Activated naive CD4-positive, alpha-beta T cell treated with anti-CD3 and anti-CD28 coated beads, Interleukin-2, amount 10 ng/mL, durations not matched to agents 7 days and 5 days (primary cell): ENCODE data around the gene PARD3B.
"Not testable (repeated sequence)": the region's sequence is repeated elsewhere in the genome, so short reads cannot be mapped to it uniquely, and the experiment has no call there.

ENCODE experiments used
- CTCF ChIA-PET: fragments of 350-600 bp; sonication (Branson Sonifier 250); formaldehyde crosslinking; loops from one replicate; lab custom pipeline; 2021; ENCODE audit warnings: antibody characterized with exemption; lab: Charles Lee
- DNase-seq: peaks from one replicate; pipeline ENCODE4 v3.0.0-alpha.2; 2020
- H3K27ac Mint-ChIP-seq: one replicate; pipeline ENCODE4 v1.8.0; 2021; ENCODE audit warnings: mild to moderate bottlenecking, moderate library complexity, mixed read lengths
- H3K27me3 Mint-ChIP-seq: one replicate; pipeline ENCODE4 v1.8.0; 2021; ENCODE audit warnings: mild to moderate bottlenecking, mixed read lengths
- H3K36me3 Mint-ChIP-seq: one replicate; pipeline ENCODE4 v1.8.0; 2021; ENCODE audit warnings: mixed read lengths
- H3K4me1 Mint-ChIP-seq: one replicate; pipeline ENCODE4 v1.8.0; 2021; ENCODE audit warnings: mixed read lengths
- H3K4me3 Mint-ChIP-seq: one replicate; pipeline ENCODE4 v1.8.0; 2021; ENCODE audit warnings: mild to moderate bottlenecking, moderate library complexity, mixed read lengths
- H3K9me3 Mint-ChIP-seq: one replicate; pipeline ENCODE4 v1.8.0; 2021; ENCODE audit warnings: mixed read lengths

PARD3B gene

DNA sequence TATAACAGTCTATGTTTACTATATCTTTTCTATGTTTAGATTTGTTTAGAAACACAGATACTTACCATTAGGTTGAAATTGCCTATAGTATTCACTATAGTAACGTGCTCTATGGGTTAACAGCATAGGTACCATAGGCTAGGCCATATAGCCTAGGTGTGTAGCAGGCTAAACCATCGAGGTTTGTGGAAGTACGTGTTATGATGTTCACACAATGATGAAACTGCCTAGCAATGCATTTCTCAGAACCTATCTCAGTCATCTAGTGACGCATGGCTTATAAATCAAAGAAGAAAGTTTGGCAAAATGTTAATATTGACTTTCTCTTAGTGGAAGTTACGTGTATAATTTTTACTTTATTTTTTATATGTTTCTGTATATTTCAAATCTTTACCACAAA lies 670.8 kb downstream of the PARD3B start:
- no peaks in the 10 kb centered on the region for H3K4me1 Mint-ChIP-seq
- DNase-seq, result no peak
- no peaks in the 10 kb centered on the region for H3K9me3 Mint-ChIP-seq
- H3K27ac Mint-ChIP-seq, result no peak overlapping the region
- H3K4me3 Mint-ChIP-seq, result no peak overlapping the region
- peaks cover 13% of the 10 kb centered on the region for H3K27me3 Mint-ChIP-seq
- H3K36me3 Mint-ChIP-seq, result no peaks in the 10 kb centered on the region
- CTCF ChIA-PET, result no interaction called here

DNA sequence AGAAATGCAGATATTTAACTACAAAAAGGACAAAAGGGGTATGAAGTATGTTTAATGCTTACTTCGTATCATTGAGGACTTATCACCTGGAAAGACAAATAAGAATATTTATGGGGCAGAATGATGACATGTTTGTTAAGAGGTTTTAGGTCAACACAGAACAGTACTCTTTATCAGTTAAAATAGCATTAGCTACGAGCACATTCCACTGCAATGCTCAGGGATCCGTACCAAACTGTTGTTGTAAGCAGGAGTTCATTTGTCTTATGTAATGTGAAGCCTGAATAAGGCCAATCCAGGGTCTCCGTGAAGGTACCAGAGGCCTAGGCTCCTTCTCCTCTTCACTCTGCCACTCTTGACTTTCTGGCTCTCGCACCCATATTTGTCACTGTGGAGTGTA lies 671.3 kb downstream of the PARD3B start:
- DNase-seq, result no peak
- Mint-ChIP-seq H3K27ac (no peak overlapping the region), H3K9me3 (no peaks in the 10 kb centered on the region), H3K36me3 (no peaks in the 10 kb centered on the region), H3K4me3 (no peak overlapping the region), H3K4me1 (no peaks in the 10 kb centered on the region), H3K27me3 (peaks cover 13% of the 10 kb centered on the region)
- CTCF ChIA-PET, result no interaction called here

DNA sequence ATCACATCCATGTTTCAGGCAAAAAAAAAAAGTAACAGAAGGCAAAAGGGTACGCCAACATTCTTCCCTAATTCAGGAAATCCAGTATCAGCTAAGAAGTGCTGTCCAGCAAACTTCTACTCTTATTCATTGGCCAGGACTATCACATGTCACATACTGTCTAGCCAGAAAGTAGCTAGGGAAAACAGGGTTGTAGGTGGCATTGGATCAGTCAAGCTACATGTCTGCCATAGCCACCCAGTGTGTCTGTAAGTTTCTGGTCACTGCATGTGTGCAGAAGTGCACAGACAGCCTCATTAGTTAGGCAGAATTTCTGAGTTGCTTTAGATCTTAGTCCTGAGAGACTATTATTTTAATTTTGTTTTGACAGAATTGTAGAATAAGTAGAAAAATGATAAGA lies 671.7 kb downstream of the PARD3B start:
- CTCF ChIA-PET, result interaction anchor here (0.6 kb wide), 1 partner anchor 338 kb away, joined by 3 read pairs; no protein-coding TSS in a partner anchor
- peaks cover 13% of the 10 kb centered on the region for H3K27me3 Mint-ChIP-seq
- H3K4me3 Mint-ChIP-seq, result no peak overlapping the region
- DNase-seq, result no peak
- no peak overlapping the region for H3K27ac Mint-ChIP-seq
- H3K9me3 Mint-ChIP-seq, result no peaks in the 10 kb centered on the region
- no peaks in the 10 kb centered on the region for H3K4me1 Mint-ChIP-seq
- H3K36me3 Mint-ChIP-seq, result no peaks in the 10 kb centered on the region

DNA sequence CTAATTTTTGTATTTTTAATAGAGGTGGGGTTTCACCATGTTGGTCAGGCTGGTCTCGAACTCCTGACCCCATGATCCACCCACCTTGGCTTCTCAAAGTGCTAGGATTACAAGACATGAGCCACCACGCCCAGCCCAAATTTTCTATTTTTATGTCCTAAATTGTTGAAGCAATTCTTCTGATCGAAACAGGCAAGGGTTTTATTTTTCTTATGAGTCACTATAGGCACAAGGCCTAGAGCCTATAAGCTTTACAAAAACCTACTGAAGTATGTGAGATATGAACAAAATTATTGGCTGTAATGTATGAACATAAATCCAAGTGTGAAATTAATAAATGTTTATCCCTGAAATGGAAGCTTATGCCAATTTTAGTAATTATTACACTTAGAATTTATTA lies 672.8 kb downstream of the PARD3B start:
- H3K9me3 Mint-ChIP-seq, result no peaks in the 10 kb centered on the region

GRCh38 chr2:205218816-205219215 lies 673.5 kb downstream of the PARD3B start:
- H3K4me1 Mint-ChIP-seq, CTCF ChIA-PET, H3K27ac Mint-ChIP-seq, H3K27me3 Mint-ChIP-seq, H3K36me3 Mint-ChIP-seq, DNase-seq, H3K4me3 Mint-ChIP-seq, H3K9me3 Mint-ChIP-seq: not testable (repeated sequence)

More for the DNA sequence above, 672.8 kb downstream of the PARD3B start:
- CTCF ChIA-PET, result no interaction called here
- no peak for DNase-seq
- Mint-ChIP-seq H3K4me3 (no peak overlapping the region), H3K4me1 (no peaks in the 10 kb centered on the region), H3K36me3 (no peaks in the 10 kb centered on the region), H3K27ac (no peak overlapping the region), H3K27me3 (peaks cover 6% of the 10 kb centered on the region)

DNA sequence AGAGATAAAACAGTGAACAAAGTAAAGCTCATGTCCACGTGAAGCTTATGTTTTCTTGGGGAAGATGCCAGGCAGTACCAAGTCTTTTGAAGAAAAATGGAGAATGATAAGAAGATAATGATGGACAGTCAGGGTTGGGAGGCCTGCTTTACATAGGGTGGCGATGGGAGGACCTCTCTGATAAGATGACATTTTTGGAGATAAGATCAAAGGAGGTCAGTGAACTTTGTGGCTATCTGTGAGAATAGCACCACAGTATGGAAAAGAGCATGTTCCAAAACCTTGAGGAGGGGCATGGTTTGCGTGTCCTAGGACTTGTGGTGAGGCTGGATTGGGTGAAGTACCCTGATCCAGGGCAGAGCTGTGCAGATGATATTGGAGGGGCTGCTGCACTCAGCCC lies 675.3 kb downstream of the PARD3B start:
- no peak overlapping the region for H3K27ac Mint-ChIP-seq
- CTCF ChIA-PET, result no interaction called here
- no peak overlapping the region for H3K4me3 Mint-ChIP-seq
- peaks cover 4% of the 10 kb centered on the region for H3K27me3 Mint-ChIP-seq
- H3K36me3 Mint-ChIP-seq, result peaks cover 3% of the 10 kb centered on the region
- DNase-seq, result no peak
- no peaks in the 10 kb centered on the region for H3K4me1 Mint-ChIP-seq
- no peaks in the 10 kb centered on the region for H3K9me3 Mint-ChIP-seq

DNA sequence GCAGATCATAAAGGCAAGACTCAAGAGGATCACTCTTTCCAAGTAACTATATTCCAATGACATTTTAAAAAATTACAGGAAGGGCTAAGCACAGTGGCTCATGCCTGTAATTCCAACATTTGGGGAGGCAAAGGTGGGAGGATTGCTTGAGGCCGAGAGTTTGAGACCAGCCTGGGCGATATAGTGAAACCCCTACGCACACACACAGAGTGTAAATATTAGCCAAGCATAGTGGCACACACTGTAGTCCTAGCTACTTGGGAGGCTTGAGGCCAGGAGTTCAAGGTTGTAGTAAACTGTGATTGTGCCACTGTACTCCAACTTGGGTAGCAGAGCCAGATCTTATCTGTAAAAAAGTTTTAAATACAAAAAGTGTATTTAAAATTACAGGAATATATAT lies 686.8 kb downstream of the PARD3B start:
- H3K27me3 Mint-ChIP-seq, result no peaks in the 10 kb centered on the region
- H3K36me3 Mint-ChIP-seq, result peaks cover 1% of the 10 kb centered on the region
- H3K4me1 Mint-ChIP-seq, result peaks cover 4% of the 10 kb centered on the region
- no peak overlapping the region for H3K27ac Mint-ChIP-seq
- DNase-seq, result no peak
- H3K4me3 Mint-ChIP-seq, result no peak overlapping the region
- peaks cover 7% of the 10 kb centered on the region for H3K9me3 Mint-ChIP-seq
- CTCF ChIA-PET, result no interaction called here

- Mint-ChIP-seq H3K9me3 (peaks cover 4% of the 10 kb centered on the region), H3K27ac (no peak overlapping the region), H3K27me3 (no peaks in the 10 kb centered on the region), H3K4me1 (peaks cover 4% of the 10 kb centered on the region), H3K36me3 (peaks cover 1% of the 10 kb centered on the region), H3K4me3 (no peak overlapping the region)
- DNase-seq, result no peak
- CTCF ChIA-PET, result no interaction called here
These were observed 690.2 kb downstream of the PARD3B start for GRCh38 chr2:205235434-205235833.

DNA sequence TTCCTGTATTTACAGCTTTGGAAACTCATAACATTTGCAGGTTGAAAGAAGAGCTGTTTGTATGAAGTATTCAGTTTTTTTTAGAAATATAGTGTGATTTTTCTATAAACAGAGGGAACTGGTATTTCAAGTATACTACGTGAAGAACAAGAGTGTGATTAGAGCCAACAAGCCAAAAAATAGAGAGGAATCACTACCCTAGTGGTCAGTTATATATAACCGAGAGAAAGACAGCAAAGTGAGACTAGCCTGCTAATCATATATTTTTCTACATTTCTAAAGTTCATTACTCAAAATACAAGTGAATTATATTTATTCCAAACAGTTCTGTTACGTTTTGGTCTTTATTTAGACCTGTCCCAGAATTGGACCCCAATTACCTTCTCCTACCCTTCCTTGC lies 692.2 kb downstream of the PARD3B start:
- H3K36me3 Mint-ChIP-seq, result no peaks in the 10 kb centered on the region
- H3K27ac Mint-ChIP-seq, result no peak overlapping the region
- no peak for DNase-seq
- H3K4me3 Mint-ChIP-seq, result no peak overlapping the region
- no peaks in the 10 kb centered on the region for H3K9me3 Mint-ChIP-seq
- H3K27me3 Mint-ChIP-seq, result no peaks in the 10 kb centered on the region
- H3K4me1 Mint-ChIP-seq, result peaks cover 4% of the 10 kb centered on the region
- CTCF ChIA-PET, result no interaction called here

DNA sequence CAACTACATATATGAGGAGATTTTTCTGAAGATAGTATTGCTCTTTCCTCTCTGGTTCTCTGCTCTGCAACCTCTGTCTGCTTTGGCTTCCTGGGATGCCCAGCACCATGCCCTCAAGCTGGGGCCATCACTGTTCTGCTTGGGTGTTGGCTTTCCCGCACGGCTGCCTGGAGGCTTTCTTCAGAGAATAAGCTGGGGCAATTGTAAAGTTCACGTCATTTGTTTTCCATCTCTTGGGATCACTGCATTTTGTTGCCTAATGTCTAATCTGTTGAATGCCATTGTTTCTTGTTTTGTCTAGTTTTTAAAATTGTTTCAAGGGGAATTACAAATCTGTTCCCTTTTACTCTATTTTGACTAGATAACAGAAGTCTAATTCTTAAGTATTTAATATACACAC lies 699.7 kb downstream of the PARD3B start:
- Mint-ChIP-seq H3K27me3 (no peaks in the 10 kb centered on the region), H3K36me3 (no peaks in the 10 kb centered on the region), H3K9me3 (no peaks in the 10 kb centered on the region), H3K27ac (no peak overlapping the region), H3K4me1 (peaks cover 2% of the 10 kb centered on the region), H3K4me3 (no peak overlapping the region)
- no peak for DNase-seq
- CTCF ChIA-PET, result no interaction called here

DNA sequence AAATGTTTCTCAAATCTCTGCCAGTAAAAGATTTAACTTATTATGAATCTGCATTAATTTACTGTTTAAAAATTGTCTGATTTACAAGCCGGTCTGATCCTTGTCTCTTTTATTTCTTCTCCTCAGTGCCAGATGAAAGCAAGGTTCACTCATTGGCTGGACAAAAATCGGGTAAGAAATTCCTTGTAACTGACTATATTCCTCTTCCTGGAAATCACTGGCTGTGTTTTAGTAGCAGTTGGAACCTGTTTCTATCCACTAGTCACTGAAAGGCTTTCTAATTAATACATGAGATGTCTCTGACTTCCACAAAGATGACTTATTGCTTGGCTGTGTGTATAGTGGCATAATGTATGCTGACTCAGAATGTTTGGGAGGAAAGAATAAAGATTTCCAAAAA lies 700.4 kb downstream of the PARD3B start:
- H3K27me3 Mint-ChIP-seq, result no peaks in the 10 kb centered on the region
- no peaks in the 10 kb centered on the region for H3K36me3 Mint-ChIP-seq
- H3K4me3 Mint-ChIP-seq, result no peak overlapping the region
- peaks cover 2% of the 10 kb centered on the region for H3K4me1 Mint-ChIP-seq
- no peaks in the 10 kb centered on the region for H3K9me3 Mint-ChIP-seq
- CTCF ChIA-PET, result interaction anchor here (0.6 kb wide), 1 partner anchor 225 kb away, joined by 3 read pairs; no protein-coding TSS in a partner anchor
- no peak for DNase-seq
- no peak overlapping the region for H3K27ac Mint-ChIP-seq

GRCh38 chr2:205259121-205259520 lies 713.8 kb downstream of the PARD3B start:
- Mint-ChIP-seq H3K4me1 (no peaks in the 10 kb centered on the region), H3K27ac (no peak overlapping the region), H3K4me3 (no peak overlapping the region), H3K36me3 (no peaks in the 10 kb centered on the region), H3K9me3 (no peaks in the 10 kb centered on the region), H3K27me3 (peaks cover 8% of the 10 kb centered on the region)
- CTCF ChIA-PET, result no interaction called here
- no peak for DNase-seq

DNA sequence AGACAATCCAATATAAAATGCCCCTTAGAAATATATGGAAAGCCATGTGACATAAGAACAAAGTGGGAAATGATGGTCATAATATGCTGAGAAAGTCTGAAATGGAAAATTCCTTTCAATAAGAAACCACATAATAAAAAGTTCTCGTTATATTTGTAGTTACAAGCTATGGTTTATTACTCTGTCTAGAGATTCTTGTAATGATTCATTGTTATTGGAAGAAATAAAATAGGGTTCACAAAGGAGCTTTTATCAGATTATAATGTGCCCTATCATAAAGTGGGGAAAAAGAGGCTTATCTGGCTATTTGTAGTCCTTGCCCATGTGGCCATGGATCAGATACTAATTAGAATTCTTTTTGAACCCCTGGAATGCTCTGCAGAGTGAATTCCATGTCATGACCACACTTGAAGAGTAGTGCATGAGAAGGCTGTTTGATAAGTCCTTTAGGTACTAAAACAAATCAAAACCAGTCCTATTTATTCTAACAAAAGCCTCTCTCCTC lies 716.3 kb downstream of the PARD3B start:
- Mint-ChIP-seq H3K4me1 (no peaks in the 10 kb centered on the region), H3K4me3 (no peak overlapping the region)

DNA sequence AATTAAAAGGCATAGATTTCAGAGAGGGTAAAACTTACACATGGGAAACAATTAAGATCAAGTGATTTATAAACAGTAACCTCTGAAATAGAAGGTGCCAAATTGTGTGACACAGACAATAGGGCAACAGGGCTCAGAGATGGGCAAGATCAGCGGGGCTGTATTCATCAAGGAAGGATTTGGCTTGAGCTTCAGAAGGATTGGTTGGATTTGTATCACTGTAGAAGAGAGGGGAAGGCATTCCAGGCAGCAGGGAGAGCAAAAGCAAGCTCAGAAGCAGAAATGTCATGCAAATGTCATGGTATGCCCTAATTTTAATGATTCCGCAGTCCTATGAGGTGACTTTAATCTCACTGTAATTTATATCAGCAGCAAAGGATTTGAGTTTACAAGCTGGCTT lies 722.0 kb downstream of the PARD3B start:
- H3K9me3 Mint-ChIP-seq, result no peaks in the 10 kb centered on the region
- no peaks in the 10 kb centered on the region for H3K4me1 Mint-ChIP-seq
- H3K27me3 Mint-ChIP-seq, result peaks cover 4% of the 10 kb centered on the region
- DNase-seq, result no peak
- no peak overlapping the region for H3K27ac Mint-ChIP-seq
- H3K36me3 Mint-ChIP-seq, result no peaks in the 10 kb centered on the region
- CTCF ChIA-PET, result no interaction called here
- no peak overlapping the region for H3K4me3 Mint-ChIP-seq

More for the DNA sequence above, 716.3 kb downstream of the PARD3B start:
- Mint-ChIP-seq H3K36me3 (no peaks in the 10 kb centered on the region), H3K27me3 (peaks cover 3% of the 10 kb centered on the region), H3K27ac (no peak overlapping the region), H3K9me3 (no peaks in the 10 kb centered on the region)
- DNase-seq, result no peak
- CTCF ChIA-PET, result no interaction called here

DNA sequence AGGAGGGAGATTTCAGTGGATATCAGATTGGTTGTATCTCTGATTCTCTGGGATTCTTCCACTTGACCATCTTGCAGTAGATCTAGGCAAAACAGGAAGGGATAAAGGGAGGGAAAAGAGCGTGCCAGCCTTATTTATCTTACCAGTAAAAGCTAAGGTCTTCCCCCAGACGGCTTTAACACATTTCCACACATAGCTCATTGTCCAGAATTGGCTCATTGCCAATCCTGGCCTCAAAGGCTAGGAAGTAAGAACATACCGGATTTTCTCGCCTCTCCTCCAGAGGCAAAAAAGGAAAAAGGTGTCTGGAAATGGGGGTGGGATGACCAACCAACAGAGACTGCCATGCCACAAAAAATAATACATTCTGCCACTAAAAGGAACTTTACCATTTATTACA lies 725.4 kb downstream of the PARD3B start:
- Mint-ChIP-seq H3K9me3 (no peaks in the 10 kb centered on the region), H3K4me3 (no peak overlapping the region), H3K36me3 (no peaks in the 10 kb centered on the region), H3K27ac (no peak overlapping the region), H3K4me1 (no peaks in the 10 kb centered on the region), H3K27me3 (peaks cover 4% of the 10 kb centered on the region)
- CTCF ChIA-PET, result no interaction called here
- DNase-seq, result no peak

DNA sequence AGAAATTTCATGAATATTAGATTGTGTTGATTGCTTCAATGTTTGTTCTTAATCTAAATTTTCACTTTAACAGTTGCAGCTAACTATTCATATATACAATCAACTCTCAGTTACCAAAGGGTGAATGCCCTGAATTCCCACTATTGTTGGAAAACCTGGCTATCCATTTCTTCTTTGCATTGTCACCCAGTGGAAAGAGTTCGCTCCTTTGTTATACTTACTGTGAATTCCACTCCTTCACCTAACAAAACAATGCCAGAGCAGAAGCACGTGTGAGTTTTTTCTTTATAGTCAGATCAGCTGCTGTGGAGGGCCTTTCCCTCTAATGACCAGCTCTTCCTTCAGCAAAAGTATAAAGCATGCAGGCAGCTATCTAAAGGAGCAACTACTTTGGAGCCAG lies 727.9 kb downstream of the PARD3B start:
- DNase-seq, result no peak
- peaks cover 17% of the 10 kb centered on the region for H3K27me3 Mint-ChIP-seq
- CTCF ChIA-PET, result no interaction called here
- no peak overlapping the region for H3K27ac Mint-ChIP-seq
- no peaks in the 10 kb centered on the region for H3K9me3 Mint-ChIP-seq
- H3K4me1 Mint-ChIP-seq, result no peaks in the 10 kb centered on the region
- H3K36me3 Mint-ChIP-seq, result no peaks in the 10 kb centered on the region
- H3K4me3 Mint-ChIP-seq, result no peak overlapping the region
